ENCODE measurements around the gene FOSL1. TPM values are rescaled to one million over a fixed set of nuclear protein-coding genes. Genes with fewer than 3 reads are reported as not detected.

FOSL1 gene
- total RNA-seq, 1 experiment from 2014 or later, result 33.7 TPM

DNA sequence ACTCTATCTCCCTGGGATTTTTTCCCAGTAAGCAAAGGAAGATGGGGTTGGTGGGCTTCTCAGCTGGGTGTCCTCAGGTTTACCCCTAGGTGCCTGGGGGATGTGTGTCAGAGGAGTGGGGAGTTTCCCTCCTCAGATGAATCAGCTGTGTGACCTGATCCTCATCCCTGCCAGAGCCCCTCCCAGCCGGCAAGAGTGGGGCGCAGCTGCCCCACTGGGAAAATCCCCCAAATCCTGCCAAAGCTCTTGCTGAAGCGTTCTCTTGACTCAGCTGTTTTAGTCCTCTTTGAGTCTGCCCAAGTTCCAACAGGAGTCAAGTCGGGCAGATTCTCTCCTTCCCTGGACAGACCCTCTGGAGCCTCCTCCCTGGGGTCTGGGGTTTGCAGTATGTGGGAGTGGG is 12.7 kb upstream of the FOSL1 start:
- no peak overlapping the region for H3K18ac ChIP-seq (ENCODE audit: insufficient read length, low read depth, low read length)
- H2BK20ac ChIP-seq (ENCODE audit: low read depth, low read length, poor library complexity, severe bottlenecking), result no peak overlapping the region
- no peak overlapping the region for H3K23ac ChIP-seq (ENCODE audit: insufficient read length, low read depth, low read length)
- no peak overlapping the region for H2BK12ac ChIP-seq (ENCODE audit: insufficient read length, low read depth, low read length)
- no peak overlapping the region for H2BK5ac ChIP-seq (ENCODE audit: insufficient read length, low read length)
- no peak for DNase-seq
- H3K56ac ChIP-seq (ENCODE audit: insufficient read length, low read depth, low read length), result no peak overlapping the region
- H2AK5ac ChIP-seq (ENCODE audit: insufficient read length, low read length), result no peak overlapping the region
- H3K27me3 Mint-ChIP-seq (ENCODE audit: low read depth), result peaks cover 37% of the 10 kb centered on the region
- H4K20me1 ChIP-seq (ENCODE audit: control insufficient read depth, insufficient read depth, insufficient read length), result no peaks in the 10 kb centered on the region
- H3K9me3 Mint-ChIP-seq, result no peaks in the 10 kb centered on the region; a peak in 1 of 5 replicates
- H2BK15ac ChIP-seq (ENCODE audit: low read depth, low read length), result no peak overlapping the region
- H3K4ac ChIP-seq (ENCODE audit: low read depth, low read length), result no peak overlapping the region
- no peak overlapping the region for H3K4me2 ChIP-seq (ENCODE audit: insufficient read depth, insufficient read length, low read length)
- no peak overlapping the region for H4K8ac ChIP-seq (replicated peaks; ENCODE audit: insufficient read length, low read depth, low read length)
- H3K14ac ChIP-seq (ENCODE audit: insufficient read depth, low read length), result no peak overlapping the region
- no peaks in the 10 kb centered on the region for H3K79me1 ChIP-seq (ENCODE audit: insufficient read depth, low read depth, low read length, poor library complexity, severe bottlenecking)
- H2AFZ ChIP-seq (ENCODE audit: low read length), result no peak overlapping the region
- no peak overlapping the region for H2BK120ac ChIP-seq (ENCODE audit: low read depth, low read length, poor library complexity, severe bottlenecking)
- no peak overlapping the region for H3K27ac ChIP-seq (ENCODE audit: insufficient read length, low read depth, low read length)
- WGBS (ENCODE audit: extremely low coverage, insufficient read length, low lambda C conversion rate), result no CpG with 5 or more reads among the region's 4 CpGs
- H3K36me3 Mint-ChIP-seq (ENCODE audit: insufficient read depth in 1 of 3, low read depth in 3 of 3), result peaks cover 0 to 7% (median 5%) of the 10 kb centered on the region in 3 experiments; a peak in 3 of 7 replicates
- H3K4me1 ChIP-seq (ENCODE audit: insufficient read depth, low read length), result no peaks in the 10 kb centered on the region; the same call in 1 of the 2 replicates
- H3K9ac ChIP-seq (ENCODE audit: extremely low read depth, insufficient read length, low read length), result no peak overlapping the region
- no peak overlapping the region for H4K91ac ChIP-seq (ENCODE audit: insufficient read length, low read depth, low read length)
- no peak overlapping the region for H4K5ac ChIP-seq (ENCODE audit: insufficient read length, low read depth, low read length)
- peaks cover 18 to 21% of the 10 kb centered on the region in 2 experiments for H3K4me1 Mint-ChIP-seq
- no peak overlapping the region for H3K27ac Mint-ChIP-seq
- no peaks in the 10 kb centered on the region for H3K9me3 ChIP-seq (ENCODE audit: control insufficient read depth, low read depth, low read length)
- TF ChIP-seq, protein P1, sequence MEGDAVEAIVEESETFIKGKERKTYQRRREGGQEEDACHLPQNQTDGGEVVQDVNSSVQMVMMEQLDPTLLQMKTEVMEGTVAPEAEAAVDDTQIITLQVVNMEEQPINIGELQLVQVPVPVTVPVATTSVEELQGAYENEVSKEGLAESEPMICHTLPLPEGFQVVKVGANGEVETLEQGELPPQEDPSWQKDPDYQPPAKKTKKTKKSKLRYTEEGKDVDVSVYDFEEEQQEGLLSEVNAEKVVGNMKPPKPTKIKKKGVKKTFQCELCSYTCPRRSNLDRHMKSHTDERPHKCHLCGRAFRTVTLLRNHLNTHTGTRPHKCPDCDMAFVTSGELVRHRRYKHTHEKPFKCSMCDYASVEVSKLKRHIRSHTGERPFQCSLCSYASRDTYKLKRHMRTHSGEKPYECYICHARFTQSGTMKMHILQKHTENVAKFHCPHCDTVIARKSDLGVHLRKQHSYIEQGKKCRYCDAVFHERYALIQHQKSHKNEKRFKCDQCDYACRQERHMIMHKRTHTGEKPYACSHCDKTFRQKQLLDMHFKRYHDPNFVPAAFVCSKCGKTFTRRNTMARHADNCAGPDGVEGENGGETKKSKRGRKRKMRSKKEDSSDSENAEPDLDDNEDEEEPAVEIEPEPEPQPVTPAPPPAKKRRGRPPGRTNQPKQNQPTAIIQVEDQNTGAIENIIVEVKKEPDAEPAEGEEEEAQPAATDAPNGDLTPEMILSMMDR (conservative IDR thresholded peaks at IDR 0.05), result no peak
- no peaks in the 10 kb centered on the region for H3K79me2 ChIP-seq (ENCODE audit: insufficient read depth, low read length)
- no peaks in the 10 kb centered on the region for H3K27me3 ChIP-seq (ENCODE audit: insufficient read depth, low read length)
- H3K4me3 Mint-ChIP-seq, result no peak overlapping the region
- H3T11ph ChIP-seq (ENCODE audit: low read length), result no peak overlapping the region
- no peaks in the 10 kb centered on the region for H3K23me2 ChIP-seq (ENCODE audit: insufficient read length, low read depth, low read length, poor library complexity, severe bottlenecking)

All from H9 (cell line).